ENCODE measurements around the gene CYTH4.

CYTH4 gene

DNA sequence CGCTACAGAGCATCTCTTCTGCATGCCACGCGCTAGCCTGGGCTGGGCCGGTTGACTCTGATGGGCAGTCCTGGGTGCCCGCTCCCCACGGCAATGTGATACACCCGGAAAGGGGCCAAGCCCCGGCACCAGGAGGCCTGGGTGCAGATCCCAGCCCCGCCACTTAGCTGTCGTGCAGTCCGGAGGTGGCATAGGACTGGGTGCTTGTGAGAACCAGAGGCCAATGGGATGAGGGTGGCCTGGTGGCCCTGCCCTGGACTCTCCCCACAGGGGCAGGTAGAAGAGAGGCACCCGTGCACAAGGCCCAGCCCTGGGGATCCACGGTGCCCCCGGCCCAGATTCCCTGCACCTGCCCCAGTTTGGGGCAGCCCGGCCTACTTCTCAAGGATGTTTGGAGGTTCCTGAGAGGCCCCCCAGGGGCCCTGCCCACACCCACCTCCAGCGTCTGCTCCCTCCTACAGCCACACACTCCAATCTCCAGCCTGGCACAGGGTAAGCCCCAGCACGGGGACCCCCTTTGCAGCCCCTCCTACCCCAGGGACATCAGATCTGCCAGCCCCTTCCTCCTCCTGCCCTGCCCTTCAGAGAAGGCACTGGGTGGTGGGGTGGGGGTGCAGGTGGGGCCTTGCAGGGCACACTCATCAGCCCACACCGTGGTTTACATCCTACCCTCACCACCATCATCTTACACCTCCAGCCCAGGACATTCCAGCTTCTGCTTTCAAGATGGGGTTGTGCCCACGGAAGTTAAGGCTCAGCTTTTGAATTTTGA is 66.9 kb downstream of the CYTH4 start:
- no peak for DNase-seq (ENCODE audit: low spot score)

- DNase-seq (ENCODE audit: low spot score): no peak
These were observed 68.9 kb downstream of the CYTH4 start for GRCh38 chr22:37351232-37351631.

GRCh38 chr22:37352481-37352880 is 70.2 kb downstream of the CYTH4 start:
- no peak for DNase-seq (ENCODE audit: low spot score)

GRCh38 chr22:37353839-37354238 is 71.5 kb downstream of the CYTH4 start:
- DNase-seq (ENCODE audit: low spot score): no peak

- no peak for DNase-seq (ENCODE audit: low spot score)
These were observed 72.0 kb downstream of the CYTH4 start for GRCh38 chr22:37354261-37354660.

DNA sequence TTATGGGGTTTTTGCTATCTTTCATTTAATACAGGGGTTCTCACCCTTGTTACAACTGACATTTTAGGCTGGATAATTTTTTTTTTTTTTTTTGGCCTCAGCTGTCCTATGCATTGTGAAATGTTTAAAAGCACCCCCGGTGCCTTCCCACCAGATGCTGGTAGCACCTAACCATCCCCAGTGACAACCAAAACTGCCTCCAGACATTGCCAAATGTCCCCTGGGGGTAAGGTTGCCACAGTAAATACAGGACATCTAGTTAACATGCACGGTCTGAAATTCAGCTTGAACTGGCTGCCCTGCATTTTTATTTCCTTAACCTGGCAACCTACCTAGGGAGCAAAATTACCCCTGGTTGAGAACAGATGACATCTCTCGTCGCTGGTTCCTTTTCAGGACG is 72.4 kb downstream of the CYTH4 start:
- no peak for DNase-seq (ENCODE audit: low spot score)

- no peak for DNase-seq (ENCODE audit: low spot score)
These were observed 72.9 kb downstream of the CYTH4 start for GRCh38 chr22:37355174-37355573.

- no peak for DNase-seq (ENCODE audit: low spot score)
These were observed 74.6 kb downstream of the CYTH4 start for GRCh38 chr22:37356922-37357321.

DNA sequence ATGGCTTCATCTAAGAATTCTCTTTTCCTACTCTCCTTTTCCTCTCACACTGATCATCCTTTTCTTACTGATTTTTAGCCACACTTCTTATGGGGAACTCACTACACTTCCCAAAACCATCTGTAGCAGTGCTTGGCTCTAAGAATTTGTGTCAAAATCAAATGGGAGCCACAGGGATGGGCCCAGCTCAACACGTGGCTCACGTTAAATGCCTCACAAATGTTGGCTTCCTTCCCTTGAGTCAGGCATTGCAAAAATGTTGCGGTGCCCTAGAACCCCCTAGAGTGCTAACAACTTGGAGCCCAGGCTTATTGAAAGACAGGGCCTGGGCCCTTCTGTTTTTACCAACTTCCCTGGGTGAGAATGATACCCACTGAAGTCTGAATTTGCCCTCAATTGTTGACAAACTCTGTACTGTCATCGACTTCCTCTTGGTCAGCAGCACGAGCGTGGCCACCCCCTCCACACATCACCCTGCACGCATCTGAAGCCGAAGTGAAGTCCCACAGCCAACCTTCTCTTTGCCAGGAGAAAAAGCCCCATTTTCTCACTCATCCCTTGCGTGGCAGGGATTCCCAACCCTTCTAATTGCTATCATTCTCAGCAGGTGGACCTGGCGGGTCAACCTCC is 75.3 kb downstream of the CYTH4 start:
- no peak for DNase-seq (ENCODE audit: low spot score)

GRCh38 chr22:37358386-37358785 is 76.1 kb downstream of the CYTH4 start:
- no peak for DNase-seq (ENCODE audit: low spot score)

GRCh38 chr22:37358917-37359316 is 76.6 kb downstream of the CYTH4 start:
- no peak for DNase-seq (ENCODE audit: low spot score)

DNA sequence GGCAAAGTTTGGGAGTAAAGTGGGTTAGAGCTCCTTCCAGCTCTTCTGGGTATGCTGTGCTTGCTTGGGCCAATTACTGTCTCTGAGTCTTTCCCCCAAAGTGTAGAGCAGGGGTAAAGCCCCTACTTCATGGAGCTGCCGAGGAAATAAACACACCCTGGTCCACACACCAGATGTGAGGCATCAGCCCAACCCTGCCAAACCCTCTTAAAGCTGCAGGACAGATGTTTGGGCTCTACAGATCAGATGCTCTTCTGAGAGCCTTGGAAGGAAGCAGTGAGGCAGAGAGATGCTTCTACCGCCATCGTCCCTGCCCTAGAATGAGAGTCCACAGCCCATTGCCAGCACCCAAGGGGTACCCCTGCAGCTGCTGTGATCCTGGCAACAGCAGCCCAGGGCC is 80.3 kb downstream of the CYTH4 start:
- no peak for DNase-seq (ENCODE audit: low spot score)

GRCh38 chr22:37363261-37363992 is 81.1 kb downstream of the CYTH4 start:
- DNase-seq (ENCODE audit: low spot score): no peak
